DMS153 treated with DMSO at 0.1 percent for 48 hours (cell line): Measurements from ENCODE around the gene FNIP2.

ENCODE experiments used
- DNase-seq: peaks from one replicate; lab custom pipeline; 2025; ENCODE audit not compliant: unreplicated experiment; lab: John Stamatoyannopoulos, UW

The FNIP2 gene

GRCh38 chr4:158762553-158762952 is 6.3 kb upstream of the FNIP2 start:
- DNase-seq = no peak

GRCh38 chr4:158763462-158763861 is 5.4 kb upstream of the FNIP2 start:
- DNase-seq = no peak

GRCh38 chr4:158766434-158767044 is 2.3 kb upstream of the FNIP2 start:
- DNase-seq = no peak

- DNase-seq = no peak
Observed at GRCh38 chr4:158767451-158767850, 1.4 kb upstream of the FNIP2 start.

- DNase-seq = no peak
Observed at GRCh38 chr4:158769175-158769921, 522 bp downstream of the FNIP2 start.

GRCh38 chr4:158770671-158771070 is 1.8 kb downstream of the FNIP2 start:
- DNase-seq = no peak

- DNase-seq = no peak
Observed at GRCh38 chr4:158771776-158772175, 3.0 kb downstream of the FNIP2 start.

GRCh38 chr4:158775091-158775651 is 6.3 kb downstream of the FNIP2 start:
- no peak for DNase-seq

GRCh38 chr4:158776106-158776505 is 7.3 kb downstream of the FNIP2 start:
- no peak for DNase-seq

- DNase-seq = no peak
Observed at GRCh38 chr4:158777423-158778155, 8.8 kb downstream of the FNIP2 start.

GRCh38 chr4:158778156-158778711 is 9.4 kb downstream of the FNIP2 start:
- no peak for DNase-seq

GRCh38 chr4:158778712-158779111 is 9.9 kb downstream of the FNIP2 start:
- DNase-seq = peak; percentile 56

GRCh38 chr4:158781963-158782362 is 13.1 kb downstream of the FNIP2 start:
- no peak for DNase-seq

- DNase-seq = peak; percentile 46
Observed at GRCh38 chr4:158782551-158783360, 13.9 kb downstream of the FNIP2 start.

GRCh38 chr4:158783785-158784184 is 15.0 kb downstream of the FNIP2 start:
- no peak for DNase-seq

GRCh38 chr4:158785718-158786117 is 16.9 kb downstream of the FNIP2 start:
- DNase-seq = no peak

GRCh38 chr4:158786121-158786601 is 17.3 kb downstream of the FNIP2 start:
- no peak for DNase-seq

GRCh38 chr4:158786955-158787354 is 18.1 kb downstream of the FNIP2 start:
- no peak for DNase-seq

GRCh38 chr4:158787709-158788475 is 19.1 kb downstream of the FNIP2 start:
- no peak for DNase-seq

- no peak for DNase-seq
Observed at GRCh38 chr4:158788516-158788915, 19.7 kb downstream of the FNIP2 start.
